GM12878 (cell line): ENCODE results near the gene CDK15. TPM values are rescaled to one million over a fixed set of nuclear protein-coding genes. Genes with fewer than 3 reads are reported as not detected.

Experiments
- BCLAF1 ChIP-seq: fragments of 450-650 bp; IDR thresholded peaks from 2 replicates; pipeline ENCODE4 v1.6.1; 2017; ENCODE audit warnings: antibody characterized with exemption, mild to moderate bottlenecking, moderate library complexity
- BRCA1 ChIP-seq: IDR thresholded peaks from 2 replicates; pipeline ENCODE4 v1.6.1; 2011; ENCODE audit warnings: low read depth, low read length, improper control_type of control experiment
- CREM ChIP-seq: IDR thresholded peaks from 2 replicates; pipeline ENCODE4 v1.6.1; 2014; ENCODE audit warnings: antibody characterized with exemption, low read depth
- FOS ChIP-seq: IDR thresholded peaks from 3 replicates; pipeline ENCODE4 v1.6.1; 2011; ENCODE audit warnings: borderline replicate concordance; ENCODE audit not compliant: insufficient read length; ENCODE audit errors: extremely low read depth
- KDM1A ChIP-seq: fragments of 200-600 bp; sonication (generic); IDR thresholded peaks from 2 replicates; pipeline ENCODE4 v1.6.1; 2016; ENCODE audit warnings: borderline replicate concordance
- MTA2 ChIP-seq: fragments of 450-650 bp; IDR thresholded peaks from 2 replicates; pipeline ENCODE4 v1.6.1; 2016; ENCODE audit warnings: low read depth, mild to moderate bottlenecking, moderate library complexity
- NFXL1 ChIP-seq: fragments of 450-650 bp; IDR thresholded peaks from 2 replicates; pipeline ENCODE4 v1.6.1; 2017; ENCODE audit warnings: antibody characterized with exemption, mild to moderate bottlenecking, borderline replicate concordance
- NR2C2 ChIP-seq: IDR thresholded peaks from 2 replicates; pipeline ENCODE4 v1.6.1; 2011; ENCODE audit warnings: borderline replicate concordance, low read depth; ENCODE audit not compliant: control insufficient read depth, insufficient read length
- PML ChIP-seq: IDR thresholded peaks from 2 replicates; pipeline ENCODE4 v1.6.1; 2012; ENCODE audit warnings: low read length, inconsistent platforms
- REST ChIP-seq: IDR thresholded peaks from 2 replicates; pipeline ENCODE4 v1.6.1; 2012; ENCODE audit warnings: mild to moderate bottlenecking, low read depth, low read length
- USF2 ChIP-seq: IDR thresholded peaks from 2 replicates; pipeline ENCODE4 v1.6.1; 2011; ENCODE audit warnings: low read depth, low read length, improper control_type of control experiment, borderline replicate concordance
- ZNF207 ChIP-seq: fragments of 450-650 bp; IDR thresholded peaks from 2 replicates; pipeline ENCODE4 v1.6.1; 2014; ENCODE audit warnings: antibody characterized with exemption, mild to moderate bottlenecking, borderline replicate concordance
- polyA plus RNA-seq, 11 experiments: library from polyadenylated mRNA; depleted of rRNA in 4 of 11; unstranded in 6 of 11; stranded (reverse) in 5 of 11; fragments of >200 nt; fragmentation: Nextera tagmentation in 4 of 11; fragmentation: Illumina TruSeq in 1 of 11; extraction: Ambion mirVana in 4 of 11; extraction: Trizol in 1 of 11; gene quantifications; 1 replicate in 1 of 11; 2 replicates in 10 of 11; pipeline versions ENCODE4 v1.2.1 to v1.2.3, GENCODE V29; 2011 to 2016; ENCODE audit warnings: inconsistent platforms in 2 of 11, missing spikeins in 2 of 11, low read depth in 1 of 11
- total RNA-seq, 4 experiments: library from RNA; depleted of rRNA in 3 of 4; stranded (reverse); fragments of >200 nt in 3 of 4; fragmentation: Illumina TruSeq in 1 of 4; extraction: Trizol in 1 of 4; gene quantifications; 2 replicates each; pipeline versions ENCODE4 v1.2.1 to v1.2.3, GENCODE V29; 2013 to 2021

The CDK15 gene
- total and polyA plus RNA-seq, 10 of the 15 experiments (the other 5 are each of a cell fraction or from before 2014, with no cell fraction given): 0.01 to 0.04 TPM; not detected in 8

GRCh38 chr2:201780674-201781493, 25.5 kb upstream of the CDK15 start, which contains the start of gene ALS2 (continued):
- no peak for TF ChIP-seq BCLAF1
- TF ChIP-seq NR2C2: no peak
- peak; percentile 97 for TF ChIP-seq CREM
- TF ChIP-seq KDM1A: no peak
- TF ChIP-seq PML: peak; percentile 70; the same call in 1 of the 2 replicates
- peak; percentile 15; the same call in 1 of the 2 replicates for TF ChIP-seq MTA2
- no peak for TF ChIP-seq BRCA1
- no peak for TF ChIP-seq ZNF207
- peak; percentile 25 for TF ChIP-seq USF2
- TF ChIP-seq FOS: no peak
- no peak for TF ChIP-seq REST
- no peak for TF ChIP-seq NFXL1
- TF ChIP-seq, all 136 proteins: peak for 47
